A549 treated with CpdA at 1 μM for 4 hours (cell line): ENCODE data around the gene GIGYF2. TPM values are rescaled to one million over a fixed set of nuclear protein-coding genes. Genes with fewer than 3 reads are reported as not detected.

Experiments
- total RNA-seq: library from RNA; stranded (reverse); fragments of 200-300 nt; extraction: Qiagen RNA extraction; gene quantifications from 5 replicates; pipeline ENCODE4 v1.2.3, GENCODE V29; 2022; ENCODE audit warnings: low read depth

Gene GIGYF2
- 23.9 to 31.4 TPM (median 28.4 TPM) in 5 replicates for total RNA-seq

GRCh38 chr2:232697059-232697806 lies at the start of gene GIGYF2:
GIGYF2 (plus strand) TSS chr2:232697331; CDS start chr2:232735198, 37,867 bp downstream.

GRCh38 chr2:232776435-232776834 lies 79.3 kb downstream of the GIGYF2 start, which contains the start of gene KCNJ13:
KCNJ13 (minus strand) TSS chr2:232776565; CDS start chr2:232771362, 5,203 bp downstream.

GRCh38 chr2:232870018-232870765 lies 173.1 kb downstream of the GIGYF2 start, which contains the start of gene SNORC:
SNORC (plus strand) TSS chr2:232870264; CDS start chr2:232870342, 78 bp downstream.

Other genes with a start within 250 kb of the GIGYF2 start
- gene ALPI, start 241.2 kb upstream of the GIGYF2 start, total RNA-seq: not detected in 5 replicates
- 0.07 to 0.37 TPM (median 0.10 TPM) in 4 of 5 replicates, not detected in the other for gene ECEL1, start 209.5 kb upstream of the GIGYF2 start, total RNA-seq
- gene PRSS56, start 176.9 kb upstream of the GIGYF2 start, total RNA-seq: 0.08 to 0.20 TPM (median 0.14 TPM) in 4 of 5 replicates, not detected in the other
- gene CHRND, start 171.2 kb upstream of the GIGYF2 start, total RNA-seq: not detected in 5 replicates
- gene CHRNG, start 157.6 kb upstream of the GIGYF2 start, total RNA-seq: not detected in 5 replicates
- 4.6 to 5.1 TPM (median 4.9 TPM) in 5 replicates for gene TIGD1, start 146.8 kb upstream of the GIGYF2 start, total RNA-seq
- gene EIF4E2, start 146.6 kb upstream of the GIGYF2 start, total RNA-seq: 89.4 to 249 TPM (median 97.4 TPM) in 5 replicates
- 1.6 to 2.4 TPM (median 2.3 TPM) in 5 replicates for gene EFHD1, start 63.7 kb upstream of the GIGYF2 start, total RNA-seq
- not detected in 5 replicates for gene KCNJ13, start 79.2 kb downstream of the GIGYF2 start, total RNA-seq
- 4.5 to 13.2 TPM (median 10.4 TPM) in 5 replicates for gene SNORC, start 172.9 kb downstream of the GIGYF2 start, total RNA-seq